Measurements from ENCODE around the gene TUFM.
"Not testable (repeated sequence)": the region's sequence is repeated elsewhere in the genome, so short reads cannot be mapped to it uniquely, and the experiment has no call there.

The TUFM gene

DNA sequence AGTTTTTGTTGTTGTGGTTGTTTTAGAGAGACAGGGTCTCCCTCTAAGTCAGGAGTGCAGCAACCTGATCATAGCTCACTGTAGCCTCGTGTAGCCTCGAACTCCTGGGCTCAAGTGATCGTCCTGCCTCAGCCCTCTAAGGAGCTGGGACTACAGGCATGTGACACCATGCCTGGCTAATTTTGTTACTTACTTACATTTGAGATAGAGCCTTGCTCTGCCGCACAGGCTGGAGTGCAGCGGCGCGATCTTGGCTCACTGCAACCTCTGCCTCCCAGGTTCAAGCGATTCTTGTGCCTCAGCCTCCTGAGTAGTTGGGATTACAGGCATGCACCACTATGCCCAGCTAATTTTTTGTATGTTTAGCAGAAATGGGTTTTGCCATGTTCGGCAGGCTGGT, 21.5 kb upstream of the TUFM start:
- not testable (repeated sequence) for H3K4me3 Mint-ChIP-seq; H3K27ac Mint-ChIP-seq (ENCODE audit: low read depth); DNase-seq (ENCODE audit: low spot score in 2 of 2); ATAC-seq (replicated peaks; ENCODE audit: extremely low read depth, poor library complexity, severe bottlenecking); H3K9me3 Mint-ChIP-seq; H3K27me3 Mint-ChIP-seq
- H3K4me1 Mint-ChIP-seq = peaks cover 39% of the 10 kb centered on the region
- H3K36me3 Mint-ChIP-seq (ENCODE audit: insufficient read depth) = peaks cover 43% of the 10 kb centered on the region

DNA sequence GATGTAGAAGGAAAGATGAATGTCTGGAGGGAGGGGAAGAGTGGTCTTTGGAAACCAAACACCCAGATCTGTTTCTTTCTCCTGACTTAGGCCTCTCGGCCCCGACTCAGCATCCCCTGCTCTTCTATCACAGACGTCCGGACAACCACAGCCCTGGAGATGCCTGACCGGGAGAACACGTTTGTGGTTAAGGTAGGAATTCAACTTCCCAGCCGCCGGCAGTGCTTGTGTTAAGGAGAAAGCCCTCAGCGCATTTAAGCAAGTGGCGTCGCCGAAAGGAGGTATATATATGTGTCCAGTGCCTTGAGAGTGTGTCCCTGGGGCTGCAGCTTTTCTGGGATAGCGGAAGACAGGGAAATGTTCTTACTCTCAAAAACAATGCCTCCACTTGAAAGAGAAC, 21.1 kb upstream of the TUFM start:
- no peak overlapping the region for H3K4me3 Mint-ChIP-seq
- DNase-seq (ENCODE audit: low spot score in 2 of 2) = no peak
- H3K27me3 Mint-ChIP-seq = no peaks in the 10 kb centered on the region
- no peak overlapping the region for H3K27ac Mint-ChIP-seq (ENCODE audit: low read depth)
- no peaks in the 10 kb centered on the region for H3K9me3 Mint-ChIP-seq
- H3K36me3 Mint-ChIP-seq (ENCODE audit: insufficient read depth) = peaks cover 42% of the 10 kb centered on the region
- H3K4me1 Mint-ChIP-seq = peaks cover 39% of the 10 kb centered on the region
- no peak for ATAC-seq (replicated peaks; ENCODE audit: extremely low read depth, poor library complexity, severe bottlenecking)

DNA sequence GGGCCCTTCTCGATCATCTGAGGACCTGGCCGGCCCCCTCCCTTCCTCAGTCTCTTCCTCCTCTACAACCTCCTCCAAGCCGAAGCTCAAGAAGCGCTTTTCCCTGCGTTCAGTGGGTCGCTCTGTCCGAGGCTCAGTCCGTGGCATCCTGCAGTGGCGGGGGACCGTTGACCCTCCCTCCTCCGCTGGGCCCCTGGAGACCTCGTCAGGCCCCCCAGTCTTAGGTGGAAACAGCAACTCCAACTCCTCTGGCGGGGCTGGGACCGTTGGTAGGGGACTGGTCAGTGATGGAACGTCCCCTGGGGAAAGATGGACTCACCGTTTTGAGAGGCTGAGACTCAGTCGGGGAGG, 20.3 kb upstream of the TUFM start:
- Mint-ChIP-seq H3K27me3 (no peaks in the 10 kb centered on the region), H3K27ac (ENCODE audit: low read depth) (no peak overlapping the region), H3K9me3 (no peaks in the 10 kb centered on the region), H3K36me3 (ENCODE audit: insufficient read depth) (peaks cover 42% of the 10 kb centered on the region), H3K4me3 (no peak overlapping the region), H3K4me1 (peaks cover 39% of the 10 kb centered on the region)
- ATAC-seq (replicated peaks; ENCODE audit: extremely low read depth, poor library complexity, severe bottlenecking) = no peak
- DNase-seq (ENCODE audit: low spot score in 2 of 2) = no peak

DNA sequence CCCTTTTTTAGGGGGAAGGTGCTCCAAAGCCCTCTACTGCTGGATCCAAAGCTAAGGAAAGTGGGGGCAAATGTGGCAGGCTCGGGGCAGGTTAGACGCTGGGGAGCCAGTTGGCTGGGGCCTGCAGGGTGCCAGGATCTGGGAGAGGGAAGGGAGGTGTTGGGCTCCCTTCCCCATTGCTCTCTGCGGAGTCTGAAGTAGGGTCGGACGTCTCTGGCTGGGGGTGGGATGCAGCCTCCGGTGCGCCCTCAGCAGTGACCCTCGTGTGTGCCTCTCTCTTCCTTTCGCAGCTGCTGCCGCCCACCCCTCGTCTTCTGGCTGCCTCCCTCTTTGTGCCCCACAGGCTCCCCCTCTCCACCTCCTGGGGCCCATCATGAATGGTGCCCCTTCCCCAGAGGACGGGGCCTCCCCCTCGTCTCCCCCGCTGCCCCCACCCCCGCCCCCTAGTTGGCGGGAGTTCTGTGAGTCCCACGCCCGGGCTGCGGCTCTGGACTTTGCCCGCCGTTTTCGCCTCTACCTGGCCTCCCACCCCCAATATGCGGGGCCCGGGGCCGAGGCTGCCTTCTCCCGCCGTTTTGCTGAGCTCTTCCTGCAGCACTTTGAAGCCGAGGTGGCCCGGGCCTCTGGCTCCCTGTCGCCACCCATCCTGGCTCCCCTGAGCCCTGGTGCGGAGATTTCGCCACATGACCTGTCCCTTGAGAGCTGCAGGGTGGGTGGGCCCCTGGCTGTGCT, 19.7 kb upstream of the TUFM start:
- peaks cover 39% of the 10 kb centered on the region for H3K4me1 Mint-ChIP-seq
- peaks cover 42% of the 10 kb centered on the region for H3K36me3 Mint-ChIP-seq (ENCODE audit: insufficient read depth)
- H3K9me3 Mint-ChIP-seq = no peaks in the 10 kb centered on the region
- H3K27ac Mint-ChIP-seq (ENCODE audit: low read depth) = peak overlapping the region; percentile 95
- no peak overlapping the region for H3K4me3 Mint-ChIP-seq
- ATAC-seq (replicated peaks; ENCODE audit: extremely low read depth, poor library complexity, severe bottlenecking) (no peak), DNase-seq (ENCODE audit: low spot score in 2 of 2) (no peak)
- no peaks in the 10 kb centered on the region for H3K27me3 Mint-ChIP-seq

DNA sequence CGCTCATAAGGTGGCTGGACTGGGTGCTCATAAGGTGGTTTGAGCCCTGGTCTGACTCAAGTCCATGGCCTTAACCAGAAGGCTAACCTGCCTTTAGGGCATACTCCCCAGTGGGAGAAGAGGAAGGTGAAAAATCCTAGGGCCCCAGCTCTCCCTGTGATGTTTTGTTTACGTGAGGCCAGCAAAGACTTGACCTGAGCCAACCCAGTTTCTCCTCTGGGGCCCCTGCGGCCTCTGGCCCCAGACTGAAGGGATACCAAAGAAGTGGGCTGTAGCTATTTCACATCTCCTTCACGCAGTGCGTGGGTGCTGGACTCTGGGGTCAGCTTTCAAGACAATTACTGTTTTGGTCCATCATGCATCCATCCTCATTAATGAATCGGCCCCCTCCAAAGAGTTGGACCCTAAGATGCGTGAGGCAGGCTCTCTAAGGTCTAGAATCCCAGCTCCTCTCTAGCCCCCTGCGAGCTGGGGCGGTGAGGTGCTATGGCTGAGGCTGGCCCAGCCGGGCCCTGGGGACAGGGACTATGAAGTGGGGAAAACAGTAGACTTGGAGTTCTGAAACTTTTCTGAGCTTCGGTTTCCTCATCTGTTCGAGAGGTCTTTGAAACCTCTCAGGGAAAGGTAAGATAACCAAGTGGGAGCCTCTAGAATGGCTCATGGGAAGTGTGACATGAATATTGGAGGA, 19.0 kb upstream of the TUFM start:
- Mint-ChIP-seq H3K36me3 (ENCODE audit: insufficient read depth) (peaks cover 37% of the 10 kb centered on the region), H3K27me3 (no peaks in the 10 kb centered on the region), H3K4me1 (peaks cover 36% of the 10 kb centered on the region), H3K4me3 (peak overlapping the region; percentile 93), H3K27ac (ENCODE audit: low read depth) (peak overlapping the region; percentile 95), H3K9me3 (no peaks in the 10 kb centered on the region)
- DNase-seq (ENCODE audit: low spot score in 2 of 2) (no peak), ATAC-seq (replicated peaks; ENCODE audit: extremely low read depth, poor library complexity, severe bottlenecking) (no peak)

DNA sequence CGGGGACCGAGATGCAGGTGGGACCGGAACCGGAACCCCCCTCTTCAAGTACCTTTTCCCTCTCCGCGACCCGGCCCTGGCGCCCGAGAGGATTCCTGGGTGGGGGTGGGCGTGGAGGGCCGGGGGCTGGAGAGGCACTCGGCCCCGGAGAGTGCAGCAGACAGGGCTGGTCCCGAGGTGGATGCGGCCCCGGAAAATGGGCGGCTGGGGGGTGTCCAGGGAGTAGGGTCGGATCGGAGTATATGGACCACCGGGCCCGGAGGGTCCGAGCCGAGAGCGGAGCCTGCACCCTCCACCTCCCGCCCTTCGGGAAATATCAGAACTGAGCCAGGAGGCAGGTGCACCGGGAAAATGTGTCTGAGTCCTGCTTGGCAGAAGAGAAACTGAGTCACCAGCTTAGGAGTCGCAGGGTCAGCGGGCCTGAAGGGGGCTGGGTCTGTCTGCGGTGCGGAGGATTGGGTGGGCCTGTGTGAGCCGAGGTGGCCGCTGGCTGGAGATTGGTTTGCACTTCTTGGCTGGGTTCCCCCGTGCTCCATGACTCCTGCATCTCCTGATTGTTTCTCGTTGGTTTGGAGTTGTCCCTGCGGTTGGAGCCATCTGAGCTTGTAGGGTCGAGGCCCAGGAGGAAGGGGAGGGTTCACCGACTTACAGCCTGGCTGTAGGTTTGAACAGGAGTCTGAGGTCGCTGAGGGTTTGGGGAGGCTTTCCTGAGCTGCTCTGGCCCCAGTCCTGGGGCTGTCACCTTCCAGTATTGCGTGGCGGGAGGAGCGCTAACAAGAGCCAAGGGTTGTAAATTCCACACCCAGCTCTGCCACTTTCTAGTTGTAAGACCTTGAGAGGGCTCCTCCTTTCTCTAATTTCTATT, 18.0 kb upstream of the TUFM start:
- peaks cover 27% of the 10 kb centered on the region for H3K36me3 Mint-ChIP-seq (ENCODE audit: insufficient read depth)
- no peaks in the 10 kb centered on the region for H3K27me3 Mint-ChIP-seq
- peak overlapping the region; percentile 95 for H3K27ac Mint-ChIP-seq (ENCODE audit: low read depth)
- ATAC-seq (replicated peaks; ENCODE audit: extremely low read depth, poor library complexity, severe bottlenecking) (no peak), DNase-seq (ENCODE audit: low spot score in 2 of 2) (peak in 1 of 2 donors; percentile 25)
- peaks cover 34% of the 10 kb centered on the region for H3K4me1 Mint-ChIP-seq
- no peaks in the 10 kb centered on the region for H3K9me3 Mint-ChIP-seq
- H3K4me3 Mint-ChIP-seq = peak overlapping the region; percentile 93

DNA sequence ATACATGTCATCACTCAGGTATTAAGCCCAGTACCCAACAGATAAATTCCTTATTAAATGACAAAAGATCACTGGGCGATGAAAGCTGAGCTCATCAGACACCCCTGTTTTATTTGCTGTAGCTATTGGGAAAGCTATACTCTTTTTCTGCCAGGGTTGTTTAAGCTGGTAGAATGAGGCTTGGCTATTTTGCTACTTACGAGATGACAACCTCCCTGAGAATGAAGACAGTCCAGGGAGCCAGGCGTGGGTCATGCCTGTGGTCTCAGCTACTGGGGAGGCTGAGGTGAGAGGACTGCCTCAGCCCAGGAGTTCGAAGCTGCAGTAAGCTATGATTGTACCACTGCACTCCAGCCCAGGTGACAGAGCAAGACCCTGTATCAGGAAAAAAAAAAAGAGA, 13.2 kb upstream of the TUFM start:
- Mint-ChIP-seq H3K27me3 (no peaks in the 10 kb centered on the region), H3K36me3 (ENCODE audit: insufficient read depth) (peaks cover 13% of the 10 kb centered on the region), H3K4me3 (no peak overlapping the region), H3K27ac (ENCODE audit: low read depth) (no peak overlapping the region), H3K9me3 (no peaks in the 10 kb centered on the region), H3K4me1 (peaks cover 15% of the 10 kb centered on the region)
- ATAC-seq (replicated peaks; ENCODE audit: extremely low read depth, poor library complexity, severe bottlenecking) (no peak), DNase-seq (ENCODE audit: low spot score in 2 of 2) (no peak)

DNA sequence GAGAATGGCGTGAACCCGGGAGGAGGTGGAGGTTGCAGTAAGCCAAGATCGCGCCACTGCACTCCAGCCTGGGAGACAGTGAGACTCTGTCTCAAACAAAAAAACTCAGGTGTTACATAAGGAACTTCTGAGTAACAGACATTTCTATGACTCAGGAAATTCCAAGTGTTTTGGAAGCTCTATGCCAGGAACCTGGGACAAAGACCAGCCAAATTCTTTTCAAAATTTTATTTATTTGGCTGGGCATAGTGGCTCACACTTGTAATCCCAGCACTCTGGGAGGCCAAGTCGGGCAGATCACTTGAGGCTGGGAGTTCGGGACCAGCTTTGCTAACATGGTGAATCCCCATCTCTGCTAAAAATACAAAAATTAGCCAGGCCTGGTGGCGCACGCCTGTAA, 12.3 kb upstream of the TUFM start:
- Mint-ChIP-seq H3K4me1 (peaks cover 6% of the 10 kb centered on the region), H3K27me3 (no peaks in the 10 kb centered on the region), H3K9me3 (no peaks in the 10 kb centered on the region), H3K36me3 (ENCODE audit: insufficient read depth) (peaks cover 8% of the 10 kb centered on the region), H3K4me3 (no peak overlapping the region), H3K27ac (ENCODE audit: low read depth) (no peak overlapping the region)
- no peak for DNase-seq (ENCODE audit: low spot score in 2 of 2)
- ATAC-seq (replicated peaks; ENCODE audit: extremely low read depth, poor library complexity, severe bottlenecking) = no peak

DNA sequence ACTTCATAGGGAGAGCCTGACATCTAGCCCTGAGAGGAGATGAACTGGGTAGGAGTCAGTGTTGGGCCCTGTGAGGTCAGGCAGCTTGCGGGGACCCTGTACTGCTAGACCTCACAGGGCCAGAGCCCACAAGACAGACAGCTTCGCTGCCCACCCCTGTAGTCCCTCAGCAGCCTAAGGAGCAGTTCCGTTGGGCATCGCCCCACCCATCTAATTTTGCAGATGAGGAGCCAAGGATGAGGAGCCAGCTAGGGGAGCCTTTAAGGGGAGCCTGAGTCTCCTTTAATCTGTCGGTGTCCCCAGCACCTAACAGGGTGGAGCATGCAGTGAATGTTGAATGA, 755 bp upstream of the TUFM start:
- peaks cover 33% of the 10 kb centered on the region for H3K4me1 Mint-ChIP-seq
- ATAC-seq (replicated peaks; ENCODE audit: extremely low read depth, poor library complexity, severe bottlenecking) (peak; percentile 6), DNase-seq (ENCODE audit: low spot score in 2 of 2) (no peak)
- no peaks in the 10 kb centered on the region for H3K27me3 Mint-ChIP-seq
- no peaks in the 10 kb centered on the region for H3K9me3 Mint-ChIP-seq
- H3K4me3 Mint-ChIP-seq = peak overlapping the region; percentile 88
- peaks cover 25% of the 10 kb centered on the region for H3K36me3 Mint-ChIP-seq (ENCODE audit: insufficient read depth)
- H3K27ac Mint-ChIP-seq (ENCODE audit: low read depth) = peak overlapping the region; percentile 93

DNA sequence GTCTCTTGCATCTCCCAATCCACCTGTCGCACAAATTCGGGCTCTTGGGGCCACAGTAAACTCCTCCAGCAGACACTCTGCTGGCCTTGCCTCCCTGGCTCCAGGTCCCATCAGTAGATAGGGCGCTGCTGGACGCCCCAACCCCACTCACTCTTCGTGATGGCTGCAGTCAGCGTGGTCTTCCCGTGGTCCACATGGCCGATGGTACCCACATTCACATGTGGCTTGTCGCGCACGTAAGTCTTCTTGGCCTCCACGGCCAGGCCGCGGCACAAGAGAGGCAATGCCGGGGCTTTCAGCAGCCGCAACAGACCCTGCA, 428 bp downstream of the TUFM start:
- no peak for DNase-seq (ENCODE audit: low spot score in 2 of 2)
- peak overlapping the region; percentile 88 for H3K4me3 Mint-ChIP-seq
- H3K4me1 Mint-ChIP-seq = peaks cover 33% of the 10 kb centered on the region
- peak overlapping the region; percentile 93 for H3K27ac Mint-ChIP-seq (ENCODE audit: low read depth)
- no peaks in the 10 kb centered on the region for H3K9me3 Mint-ChIP-seq
- H3K36me3 Mint-ChIP-seq (ENCODE audit: insufficient read depth) = peaks cover 28% of the 10 kb centered on the region
- H3K27me3 Mint-ChIP-seq = no peaks in the 10 kb centered on the region
- no peak for ATAC-seq (replicated peaks; ENCODE audit: extremely low read depth, poor library complexity, severe bottlenecking)

DNA sequence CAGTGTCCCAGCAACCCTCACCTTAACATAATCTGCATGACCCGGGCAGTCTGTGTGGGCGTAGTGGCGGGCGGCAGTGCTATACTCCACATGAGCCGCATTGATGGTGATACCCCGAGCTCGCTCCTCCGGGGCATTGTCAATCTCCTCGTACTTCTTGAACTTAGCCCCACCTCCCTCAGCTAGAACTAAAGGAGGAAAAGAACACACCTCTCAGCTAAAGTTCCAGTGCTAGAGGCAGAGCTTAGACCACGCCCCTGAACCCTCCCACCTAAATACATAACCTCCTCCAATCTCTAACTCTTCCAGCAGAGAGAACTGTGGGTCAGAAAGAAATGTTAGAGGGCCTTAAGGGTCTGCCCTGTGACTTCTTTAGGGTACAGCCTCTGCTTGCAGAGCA, 855 bp downstream of the TUFM start:
- Mint-ChIP-seq H3K36me3 (ENCODE audit: insufficient read depth) (peaks cover 28% of the 10 kb centered on the region), H3K4me1 (peaks cover 33% of the 10 kb centered on the region), H3K9me3 (no peaks in the 10 kb centered on the region), H3K27ac (ENCODE audit: low read depth) (peak overlapping the region; percentile 93), H3K4me3 (peak overlapping the region; percentile 88), H3K27me3 (no peaks in the 10 kb centered on the region)
- ATAC-seq (replicated peaks; ENCODE audit: extremely low read depth, poor library complexity, severe bottlenecking) = no peak
- DNase-seq (ENCODE audit: low spot score in 2 of 2) = no peak

DNA sequence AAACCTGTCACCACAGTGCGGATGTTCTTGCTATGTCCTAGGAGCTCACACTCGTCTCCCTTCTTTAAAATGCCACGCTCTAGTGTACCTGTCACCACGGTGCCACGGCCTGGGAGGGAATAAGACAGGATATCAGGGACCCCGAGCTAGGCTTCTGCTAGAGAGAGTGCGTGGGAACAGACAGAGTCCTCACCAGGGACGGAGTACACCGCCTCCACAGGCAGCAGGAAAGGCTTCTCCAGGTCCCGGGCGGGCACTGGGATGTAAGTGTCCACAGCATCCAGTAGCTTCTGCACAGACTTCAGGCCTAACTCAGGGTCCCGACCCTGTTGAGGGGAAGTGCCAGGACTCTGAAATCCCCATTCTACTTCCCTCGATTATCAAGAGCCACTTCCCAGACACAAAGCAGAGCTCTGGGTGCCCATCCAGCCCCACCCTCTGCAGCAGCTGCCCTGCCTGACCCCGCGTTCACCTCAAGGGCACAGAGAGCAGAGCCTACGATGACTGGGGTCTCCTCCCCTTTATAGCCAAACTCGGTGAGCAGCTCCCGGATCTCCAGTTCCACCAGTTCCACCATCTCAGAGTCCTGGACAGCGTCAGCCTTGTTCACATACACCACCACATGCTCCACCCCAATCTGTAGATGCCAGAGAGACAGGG, 1.8 kb downstream of the TUFM start:
- no peak for ATAC-seq (replicated peaks; ENCODE audit: extremely low read depth, poor library complexity, severe bottlenecking)
- Mint-ChIP-seq H3K4me1 (peaks cover 33% of the 10 kb centered on the region), H3K27ac (ENCODE audit: low read depth) (peak overlapping the region; percentile 93), H3K4me3 (peak overlapping the region; percentile 88), H3K9me3 (no peaks in the 10 kb centered on the region), H3K36me3 (ENCODE audit: insufficient read depth) (peaks cover 29% of the 10 kb centered on the region), H3K27me3 (no peaks in the 10 kb centered on the region)
- DNase-seq (ENCODE audit: low spot score in 2 of 2) = no peak
